GM18951 (cell line): Measurements from ENCODE around the gene LSS.

Experiments used
- POLR2A ChIP-seq: IDR thresholded peaks from 4 replicates; pipeline ENCODE4 v1.6.1; 2011; ENCODE audit warnings: mild to moderate bottlenecking; ENCODE audit not compliant: insufficient read length, insufficient read depth; ENCODE audit errors: extremely low read depth
- in situ Hi-C: fragments of 300-500 bp; cut with MboI; formaldehyde crosslinking; loops from one replicate; pipeline ENCODE4 v1.12.0; 2022; ENCODE audit warnings: low sequenced_read_pairs, mixed read lengths, inconsistent platforms; ENCODE audit not compliant: unreplicated experiment

The LSS gene

GRCh38 chr21:46228345-46229051, at the start of gene LSS:
Gene LSS, minus strand, starts transcription at chr21:46228774. Its CDS starts 29 bp downstream, at chr21:46228745.
- in situ Hi-C loops = no loop called here
- peak; percentile 79 for TF ChIP-seq POLR2A

GRCh38 chr21:46274797-46275390, 46.3 kb upstream of the LSS start:
- no peak for TF ChIP-seq POLR2A

GRCh38 chr21:46273341-46273740, 44.8 kb upstream of the LSS start:
- in situ Hi-C loops = no loop called here
- TF ChIP-seq POLR2A = no peak

More at GRCh38 chr21:46274797-46275390, 46.3 kb upstream of the LSS start:
- in situ Hi-C loops = no loop called here

GRCh38 chr21:46269466-46269865, 40.9 kb upstream of the LSS start:
- no peak for TF ChIP-seq POLR2A
- in situ Hi-C loops = no loop called here

- no peak for TF ChIP-seq POLR2A
- in situ Hi-C loops = no loop called here
Observed at GRCh38 chr21:46268371-46268770, 39.8 kb upstream of the LSS start.

- no peak for TF ChIP-seq POLR2A
- in situ Hi-C loops = no loop called here
Observed at GRCh38 chr21:46266946-46267345, 38.4 kb upstream of the LSS start.

- in situ Hi-C loops = no loop called here
- TF ChIP-seq POLR2A = no peak
Observed at GRCh38 chr21:46265736-46266525, 37.4 kb upstream of the LSS start.

GRCh38 chr21:46264690-46265144, 36.1 kb upstream of the LSS start:
- TF ChIP-seq POLR2A = no peak
- in situ Hi-C loops = no loop called here

GRCh38 chr21:46264046-46264689, 35.6 kb upstream of the LSS start:
- no peak for TF ChIP-seq POLR2A
- in situ Hi-C loops = no loop called here

GRCh38 chr21:46256501-46256994, 28.0 kb upstream of the LSS start:
- no peak for TF ChIP-seq POLR2A
- in situ Hi-C loops = no loop called here

GRCh38 chr21:46255758-46256337, 27.3 kb upstream of the LSS start:
- in situ Hi-C loops = no loop called here
- no peak for TF ChIP-seq POLR2A

- in situ Hi-C loops = no loop called here
- no peak for TF ChIP-seq POLR2A
Observed at GRCh38 chr21:46255166-46255565, 26.6 kb upstream of the LSS start.
